SK-N-SH (cell line): ENCODE measurements around the gene CIAO2A. TPM values are rescaled to one million over a fixed set of nuclear protein-coding genes. Genes with fewer than 3 reads are reported as not detected.

Experiments
- CTCF ChIA-PET: fragments of 300-600, 350-600 bp; formaldehyde crosslinking; extraction: SDS; loops from one replicate; lab custom pipeline; 2021; lab: Yijun Ruan, JAX
- POLR2A ChIA-PET: fragments of 350-600 bp; sonication (Branson Sonifier 250); formaldehyde crosslinking; extraction: SDS; loops from one replicate; lab custom pipeline; 2020; ENCODE audit warnings: antibody characterized with exemption, inconsistent platforms; lab: Yijun Ruan, JAX
- DNase-seq: peaks from one replicate; pipeline ENCODE4 v3.0.0; 2012
- H2AFZ ChIP-seq: fragments of 200-600 bp; sonication (generic); 2 replicates; pipeline ENCODE4 v1.8.1; 2016; ENCODE audit warnings: antibody characterized with exemption, mild to moderate bottlenecking, low read depth
- H3F3A ChIP-seq: fragments of 200-600 bp; sonication (generic); replicated peaks from 2 replicates; pipeline ENCODE3; 2016; ENCODE audit warnings: antibody characterized with exemption, mild to moderate bottlenecking; ENCODE audit not compliant: insufficient read depth
- H3K27ac ChIP-seq, 2 experiments: fragments of 200-500 bp in 1 of 2; fragments of 200-600 bp in 1 of 2; sonication (Bioruptor generic) in 1 of 2; sonication (generic), shearing (Covaris generic) in 1 of 2; 2 replicates each; pipeline versions ENCODE4 v1.5.1 to v1.6.1; 2014 to 2016; ENCODE audit warnings: low read depth in 2 of 2, inconsistent platforms in 1 of 2, low read length in 1 of 2, mild to moderate bottlenecking in 1 of 2, mixed read lengths in 1 of 2
- H3K27me3 ChIP-seq: fragments of 200-600 bp; sonication (generic), shearing (Covaris generic); 2 replicates; pipeline ENCODE4 v1.6.1; 2016; ENCODE audit warnings: mixed run types; ENCODE audit not compliant: insufficient read depth
- H3K36me3 ChIP-seq, 2 experiments: fragments of 200-500 bp in 1 of 2; fragments of 200-600 bp in 1 of 2; sonication (Bioruptor generic) in 1 of 2; sonication (generic) in 1 of 2; replicated peaks in 1 of 2; 2 replicates each; pipeline versions ENCODE3 to v1.5.1; 2014 to 2016; ENCODE audit warnings: low read length in 1 of 2, mild to moderate bottlenecking in 1 of 2; ENCODE audit not compliant: insufficient read depth in 2 of 2, control insufficient read depth in 1 of 2
- H3K4me1 ChIP-seq, 2 experiments: fragments of 200-500 bp in 1 of 2; fragments of 200-600 bp in 1 of 2; sonication (Bioruptor generic) in 1 of 2; sonication (generic), shearing (Covaris generic) in 1 of 2; 2 replicates each; pipeline versions ENCODE4 v1.5.1 to v1.6.1; 2014 to 2016; ENCODE audit warnings: low read depth in 1 of 2, low read length in 1 of 2, mixed run types in 1 of 2; ENCODE audit not compliant: insufficient read depth in 2 of 2, control insufficient read depth in 1 of 2
- H3K4me2 ChIP-seq: fragments of 200-600 bp; sonication (generic), shearing (Covaris generic); 2 replicates; pipeline ENCODE4 v1.6.1; 2017; ENCODE audit warnings: mixed run types
- H3K4me3 ChIP-seq, 2 experiments: fragments of 200-500 bp in 1 of 2; fragments of 200-600 bp in 1 of 2; sonication (Bioruptor generic) in 1 of 2; sonication (generic), shearing (Covaris generic) in 1 of 2; 2 replicates each; pipeline versions ENCODE4 v1.5.1 to v1.8.1; 2014 to 2016; ENCODE audit warnings: low read depth in 2 of 2, inconsistent platforms in 1 of 2, low read length in 1 of 2, mild to moderate bottlenecking in 1 of 2, mixed read lengths in 1 of 2, moderate library complexity in 1 of 2
- H3K79me2 ChIP-seq: fragments of 200-600 bp; sonication (generic); 2 replicates; pipeline ENCODE4 v1.8.1; 2017; ENCODE audit warnings: mild to moderate bottlenecking; ENCODE audit not compliant: insufficient read depth
- H3K9ac ChIP-seq: fragments of 200-600 bp; sonication (generic); 2 replicates; pipeline ENCODE4 v1.6.1; 2017; ENCODE audit warnings: mixed run types
- H3K9me2 ChIP-seq: fragments of 200-600 bp; sonication (generic); 2 replicates; pipeline ENCODE4 v1.6.1; 2017; ENCODE audit warnings: mixed run types
- H3K9me3 ChIP-seq: fragments of 200-600 bp; sonication (generic); 2 replicates; pipeline ENCODE4 v1.6.1; 2017; ENCODE audit warnings: mixed run types, mild to moderate bottlenecking, moderate library complexity
- H4K20me1 ChIP-seq: fragments of 200-600 bp; sonication (generic); 2 replicates; pipeline ENCODE4 v1.6.1; 2017; ENCODE audit warnings: mild to moderate bottlenecking, mixed run types; ENCODE audit not compliant: insufficient read depth
- CHD2 ChIP-seq: fragments of 150-350 bp; IDR thresholded peaks from 2 replicates; pipeline ENCODE4 v1.6.1; 2018; ENCODE audit warnings: low read length; ENCODE audit not compliant: partially characterized antibody
- EP300 ChIP-seq, 2 experiments: IDR thresholded peaks; 2 replicates each; pipeline versions ENCODE4 v1.4.0 to v1.6.1; 2012; ENCODE audit warnings: borderline replicate concordance in 1 of 2, low read depth in 1 of 2, low read length in 1 of 2
- EZH2phosphoT487 ChIP-seq: fragments of 200-600 bp; sonication (generic); IDR thresholded peaks from 2 replicates; pipeline ENCODE4 v1.6.1; 2017; ENCODE audit warnings: low read depth, mixed run types, mild to moderate bottlenecking, antibody characterized with exemption, moderate library complexity, borderline replicate concordance
- FOSL2 ChIP-seq: IDR thresholded peaks from 2 replicates; pipeline ENCODE4 v1.4.0; 2012; ENCODE audit warnings: low read depth, mild to moderate bottlenecking, moderate library complexity, borderline replicate concordance
- FOXJ3 ChIP-seq: sonication (generic); formaldehyde crosslinking; IDR thresholded peaks from 2 replicates; pipeline ENCODE4 v1.5.1; 2020; ENCODE audit warnings: mild to moderate bottlenecking, missing genetic modification reagents
- FOXM1 ChIP-seq: IDR thresholded peaks from 2 replicates; pipeline ENCODE4 v1.4.0; 2012; ENCODE audit warnings: low read depth, mild to moderate bottlenecking
- GATA2 ChIP-seq: sonication (generic); formaldehyde crosslinking; IDR thresholded peaks from 2 replicates; pipeline ENCODE4 v1.5.0; 2020; ENCODE audit warnings: mild to moderate bottlenecking, missing genetic modification reagents
- JUND ChIP-seq: IDR thresholded peaks from 2 replicates; pipeline ENCODE4 v1.4.0; 2012
- MEF2A ChIP-seq: IDR thresholded peaks from 2 replicates; pipeline ENCODE4 v1.4.0; 2012; ENCODE audit warnings: low read depth, borderline replicate concordance
- NFIC ChIP-seq: IDR thresholded peaks from 2 replicates; pipeline ENCODE4 v1.4.0; 2012; ENCODE audit warnings: borderline replicate concordance
- POLR2AphosphoS5 ChIP-seq: IDR thresholded peaks from 2 replicates; pipeline ENCODE4 v1.6.1; 2012; ENCODE audit warnings: low read depth, low read length
- RCOR1 ChIP-seq: fragments of 150-350 bp; IDR thresholded peaks from 2 replicates; pipeline ENCODE4 v1.6.1; 2017; ENCODE audit warnings: antibody characterized with exemption, low read length
- RFX5 ChIP-seq: IDR thresholded peaks from 2 replicates; pipeline ENCODE4 v1.6.1; 2012; ENCODE audit warnings: mild to moderate bottlenecking, improper control_type of control experiment, low read length
- RXRA ChIP-seq: IDR thresholded peaks from 2 replicates; pipeline ENCODE4 v1.4.0; 2012; ENCODE audit warnings: low read depth, mild to moderate bottlenecking, borderline replicate concordance
- SIN3A ChIP-seq: IDR thresholded peaks from 2 replicates; pipeline ENCODE4 v1.6.1; 2012; ENCODE audit warnings: low read depth, mild to moderate bottlenecking, low read length, moderate library complexity, borderline replicate concordance
- SMC3 ChIP-seq: IDR thresholded peaks from 2 replicates; pipeline ENCODE4 v1.6.1; 2012; ENCODE audit warnings: low read depth, low read length, improper control_type of control experiment
- TCF12 ChIP-seq: IDR thresholded peaks from 2 replicates; pipeline ENCODE4 v1.4.0; 2012
- YY1 ChIP-seq: IDR thresholded peaks from 2 replicates; pipeline ENCODE4 v1.4.0; 2012; ENCODE audit warnings: low read depth, mild to moderate bottlenecking
- WGBS: methylation state at CpG from one replicate; pipeline ENCODE4 v1.1.6; 2017; ENCODE audit warnings: low lambda C conversion rate; 5-methylcytosine and 5-hydroxymethylcytosine counted together
- polyA plus RNA-seq, 3 experiments: library from polyadenylated mRNA; depleted of rRNA; stranded (reverse); fragments of >200 nt; gene quantifications; 2 replicates each; pipeline ENCODE4 v1.2.3, GENCODE V29; 2012
- TF ChIP-seq, protein P1 (sequence below): fragments of 150-350 bp; IDR thresholded peaks from 2 replicates; pipeline ENCODE4 v1.6.1; 2016; ENCODE audit warnings: mild to moderate bottlenecking, low read depth, low read length
- TF ChIP-seq, protein P2 (sequence below): IDR thresholded peaks from 2 replicates; pipeline ENCODE4 v1.4.0; 2012; ENCODE audit warnings: low read depth, borderline replicate concordance
- TF ChIP-seq, protein P3 (sequence below): fragments of 150-350 bp; IDR thresholded peaks from 2 replicates; pipeline ENCODE4 v1.6.1; 2017; ENCODE audit warnings: antibody characterized with exemption, low read length, low read depth, borderline replicate concordance
- TF ChIP-seq, protein P4 (sequence below): IDR thresholded peaks from 2 replicates; pipeline ENCODE4 v1.4.0; 2012; ENCODE audit warnings: low read depth

Gene CIAO2A
- polyA plus RNA-seq, 1 of the 3 experiments (the other 2 are of a cell fraction): 65.3 TPM

DNA sequence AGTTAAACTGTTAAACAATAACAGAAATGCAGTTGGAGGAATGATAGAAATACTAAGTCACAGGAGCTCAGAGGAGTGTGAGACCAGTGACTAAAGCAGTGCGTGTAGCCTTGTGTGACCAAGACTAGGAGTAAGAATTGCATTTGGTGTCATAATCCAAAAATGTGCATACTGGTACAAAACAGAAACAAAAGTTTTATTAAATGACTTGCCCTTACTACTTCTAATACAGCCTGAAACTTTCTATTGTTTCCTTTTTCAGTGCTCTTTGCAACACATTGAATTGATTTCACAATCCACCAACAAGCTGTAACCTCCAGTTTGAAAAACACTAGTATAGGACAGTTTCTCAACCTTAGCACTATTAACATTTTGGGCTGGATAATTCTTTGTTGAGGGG is 19.3 kb upstream of the CIAO2A start (continued):
- TF ChIP-seq POLR2AphosphoS5 (no peak), RFX5 (no peak), FOXJ3 (no peak), TCF12 (no peak), RCOR1 (no peak), FOXM1 (no peak), RXRA (no peak), YY1 (no peak), EP300 (IDR thresholded peaks at IDR 0.05; ENCODE audit: borderline replicate concordance in 1 of 2, low read depth in 1 of 2, low read length in 1 of 2) (no peak)
- TF ChIP-seq, protein P1, sequence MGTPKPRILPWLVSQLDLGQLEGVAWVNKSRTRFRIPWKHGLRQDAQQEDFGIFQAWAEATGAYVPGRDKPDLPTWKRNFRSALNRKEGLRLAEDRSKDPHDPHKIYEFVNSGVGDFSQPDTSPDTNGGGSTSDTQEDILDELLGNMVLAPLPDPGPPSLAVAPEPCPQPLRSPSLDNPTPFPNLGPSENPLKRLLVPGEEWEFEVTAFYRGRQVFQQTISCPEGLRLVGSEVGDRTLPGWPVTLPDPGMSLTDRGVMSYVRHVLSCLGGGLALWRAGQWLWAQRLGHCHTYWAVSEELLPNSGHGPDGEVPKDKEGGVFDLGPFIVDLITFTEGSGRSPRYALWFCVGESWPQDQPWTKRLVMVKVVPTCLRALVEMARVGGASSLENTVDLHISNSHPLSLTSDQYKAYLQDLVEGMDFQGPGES: no peak
- TF ChIP-seq, protein P2, sequence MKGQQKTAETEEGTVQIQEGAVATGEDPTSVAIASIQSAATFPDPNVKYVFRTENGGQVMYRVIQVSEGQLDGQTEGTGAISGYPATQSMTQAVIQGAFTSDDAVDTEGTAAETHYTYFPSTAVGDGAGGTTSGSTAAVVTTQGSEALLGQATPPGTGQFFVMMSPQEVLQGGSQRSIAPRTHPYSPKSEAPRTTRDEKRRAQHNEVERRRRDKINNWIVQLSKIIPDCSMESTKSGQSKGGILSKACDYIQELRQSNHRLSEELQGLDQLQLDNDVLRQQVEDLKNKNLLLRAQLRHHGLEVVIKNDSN: no peak

DNA sequence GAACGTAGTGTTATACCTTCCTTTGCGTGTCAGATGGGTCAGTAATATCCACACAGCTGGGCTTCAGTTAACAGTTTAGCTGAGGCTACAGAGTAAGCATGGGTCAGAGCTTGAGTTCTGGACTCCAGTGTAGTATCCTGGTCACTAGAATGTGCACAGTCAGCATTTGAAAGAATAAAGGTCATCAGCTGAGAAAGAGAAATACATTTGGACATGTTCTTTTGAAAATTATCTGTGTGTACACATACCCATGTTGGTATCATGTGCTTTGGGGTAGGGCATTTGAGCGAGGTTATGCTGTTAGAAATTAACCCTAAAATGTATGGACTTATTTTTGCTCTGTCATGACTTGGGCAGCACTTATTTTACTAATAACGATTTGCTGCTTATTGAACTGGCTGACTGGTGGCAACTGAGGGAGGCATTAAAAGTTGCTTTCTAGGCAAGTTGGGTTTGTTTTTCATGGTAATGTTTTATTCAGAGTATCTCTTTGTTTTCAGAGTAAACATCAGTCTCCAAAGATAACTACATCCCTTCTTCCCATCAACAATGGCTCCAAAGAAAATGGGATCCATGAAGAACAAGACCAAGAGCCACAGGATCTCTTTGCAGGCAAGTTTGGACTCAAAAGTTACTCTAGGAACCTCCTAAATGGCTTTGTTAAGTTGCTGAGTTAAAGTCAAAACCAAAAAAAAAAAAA is 18.6 kb upstream of the CIAO2A start:
- CTCF ChIA-PET: interaction anchor here (0.6 to 3.1 kb wide), 2 partner anchors 41 to 642 kb away, joined by 3 to 11 read pairs; no protein-coding TSS in a partner anchor
- TF ChIP-seq, protein P2: no peak
- TF ChIP-seq CHD2: no peak
- TF ChIP-seq SIN3A: no peak
- TF ChIP-seq RFX5: no peak
- no peak for TF ChIP-seq GATA2
- TF ChIP-seq TCF12: no peak
- no peak for TF ChIP-seq MEF2A
- TF ChIP-seq, protein P3, sequence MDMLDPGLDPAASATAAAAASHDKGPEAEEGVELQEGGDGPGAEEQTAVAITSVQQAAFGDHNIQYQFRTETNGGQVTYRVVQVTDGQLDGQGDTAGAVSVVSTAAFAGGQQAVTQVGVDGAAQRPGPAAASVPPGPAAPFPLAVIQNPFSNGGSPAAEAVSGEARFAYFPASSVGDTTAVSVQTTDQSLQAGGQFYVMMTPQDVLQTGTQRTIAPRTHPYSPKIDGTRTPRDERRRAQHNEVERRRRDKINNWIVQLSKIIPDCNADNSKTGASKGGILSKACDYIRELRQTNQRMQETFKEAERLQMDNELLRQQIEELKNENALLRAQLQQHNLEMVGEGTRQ: no peak
- TF ChIP-seq POLR2AphosphoS5: no peak
- TF ChIP-seq YY1: no peak
- TF ChIP-seq NFIC: no peak
- TF ChIP-seq, protein P4, sequence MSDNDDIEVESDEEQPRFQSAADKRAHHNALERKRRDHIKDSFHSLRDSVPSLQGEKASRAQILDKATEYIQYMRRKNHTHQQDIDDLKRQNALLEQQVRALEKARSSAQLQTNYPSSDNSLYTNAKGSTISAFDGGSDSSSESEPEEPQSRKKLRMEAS: no peak
- TF ChIP-seq EZH2phosphoT487: no peak
- no peak for TF ChIP-seq JUND
- no peak for TF ChIP-seq FOSL2
- TF ChIP-seq SMC3: no peak
- H3K9ac ChIP-seq: no peak overlapping the region
- H3K27ac ChIP-seq: no peak overlapping the region
- no peaks in the 10 kb centered on the region; a peak in 2 of 4 replicates for H3K4me1 ChIP-seq
- H3K27me3 ChIP-seq: no peaks in the 10 kb centered on the region
- H4K20me1 ChIP-seq: peaks cover 34% of the 10 kb centered on the region
- no peak for DNase-seq
- no peaks in the 10 kb centered on the region for H3K9me3 ChIP-seq
- POLR2A ChIA-PET: no interaction called here
- 92% methylated on average over 4 of the region's 4 CpGs for WGBS
- no peaks in the 10 kb centered on the region for H3K9me2 ChIP-seq
- H3K36me3 ChIP-seq: peaks cover 36 to 48% of the 10 kb centered on the region in 2 experiments
- no peaks in the 10 kb centered on the region for H3F3A ChIP-seq
- H2AFZ ChIP-seq: no peak overlapping the region
- no peak overlapping the region for H3K4me3 ChIP-seq
- peaks cover 59% of the 10 kb centered on the region for H3K79me2 ChIP-seq
- no peak overlapping the region for H3K4me2 ChIP-seq
